Gastroesophageal sphincter (tissue), 3 donors: ENCODE data around the gene THY1.

Source experiments
- POLR2A ChIP-seq, 2 donors: fragments of 450-650 bp; IDR thresholded peaks; one replicate each; pipeline ENCODE4 v1.6.1; 2017; ENCODE audit warnings: antibody characterized with exemption in 2 of 2, mild to moderate bottlenecking in 2 of 2, moderate library complexity in 1 of 2
- TF ChIP-seq, protein P1 (sequence below), 4 experiments: fragments of 200-600 bp in 2 of 4; fragments of 450-650 bp in 2 of 4; sonication (generic) in 1 of 4; IDR thresholded peaks; one replicate each; pipeline ENCODE4 v1.5.1; 2017 to 2019; ENCODE audit warnings: antibody characterized with exemption in 4 of 4, mild to moderate bottlenecking in 2 of 4, moderate library complexity in 2 of 4

DNA sequence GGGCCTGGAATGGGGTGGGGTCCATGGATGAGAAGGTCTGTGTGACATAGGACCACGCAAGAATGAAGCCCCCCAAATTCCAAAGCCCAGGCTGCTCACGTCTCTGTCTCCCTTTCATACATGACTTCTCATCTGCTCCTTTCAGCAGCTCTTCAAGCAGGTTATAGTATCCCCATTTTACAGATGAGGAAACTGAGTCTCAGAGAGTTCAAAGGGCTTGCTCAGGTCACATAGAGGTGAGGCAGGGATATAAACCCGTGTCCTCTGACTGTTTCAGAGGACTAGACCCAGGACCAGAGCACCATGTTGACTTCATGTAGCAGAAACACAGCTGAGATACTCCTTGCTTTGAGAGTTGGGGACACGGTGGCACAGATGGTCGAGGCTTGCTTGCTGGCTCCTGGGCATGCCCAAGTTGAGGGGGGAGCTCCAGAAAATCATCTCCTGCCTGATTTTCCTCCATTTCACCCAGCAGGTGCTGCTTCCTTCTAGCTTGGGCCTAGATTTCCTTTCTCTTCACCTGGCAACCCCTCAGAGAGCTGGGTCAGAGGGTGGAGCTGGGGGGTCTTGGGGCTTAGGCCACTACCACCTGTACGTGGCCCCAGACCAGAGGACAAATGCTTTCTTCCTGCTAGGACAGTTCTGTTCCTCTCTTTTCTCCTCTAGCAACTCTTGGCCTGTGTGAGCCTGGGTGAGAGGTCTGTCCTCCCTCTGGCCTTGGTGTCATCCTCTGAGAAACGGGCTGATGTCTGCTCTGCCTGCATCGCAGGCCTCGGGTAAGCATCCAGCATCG lies 24.1 kb upstream of the THY1 start:
- TF ChIP-seq, protein P1, sequence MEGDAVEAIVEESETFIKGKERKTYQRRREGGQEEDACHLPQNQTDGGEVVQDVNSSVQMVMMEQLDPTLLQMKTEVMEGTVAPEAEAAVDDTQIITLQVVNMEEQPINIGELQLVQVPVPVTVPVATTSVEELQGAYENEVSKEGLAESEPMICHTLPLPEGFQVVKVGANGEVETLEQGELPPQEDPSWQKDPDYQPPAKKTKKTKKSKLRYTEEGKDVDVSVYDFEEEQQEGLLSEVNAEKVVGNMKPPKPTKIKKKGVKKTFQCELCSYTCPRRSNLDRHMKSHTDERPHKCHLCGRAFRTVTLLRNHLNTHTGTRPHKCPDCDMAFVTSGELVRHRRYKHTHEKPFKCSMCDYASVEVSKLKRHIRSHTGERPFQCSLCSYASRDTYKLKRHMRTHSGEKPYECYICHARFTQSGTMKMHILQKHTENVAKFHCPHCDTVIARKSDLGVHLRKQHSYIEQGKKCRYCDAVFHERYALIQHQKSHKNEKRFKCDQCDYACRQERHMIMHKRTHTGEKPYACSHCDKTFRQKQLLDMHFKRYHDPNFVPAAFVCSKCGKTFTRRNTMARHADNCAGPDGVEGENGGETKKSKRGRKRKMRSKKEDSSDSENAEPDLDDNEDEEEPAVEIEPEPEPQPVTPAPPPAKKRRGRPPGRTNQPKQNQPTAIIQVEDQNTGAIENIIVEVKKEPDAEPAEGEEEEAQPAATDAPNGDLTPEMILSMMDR (IDR thresholded peaks at IDR 0.05): no peak
- TF ChIP-seq POLR2A (IDR thresholded peaks at IDR 0.05): no peak
